Mesenchymal stem cell (in vitro differentiated cells and primary cell): ENCODE data around the gene KRTAP10-5.
"Not testable (repeated sequence)": the region's sequence is repeated elsewhere in the genome, so short reads cannot be mapped to it uniquely, and the experiment has no call there.

Experiments used
- DNase-seq: peaks from one replicate; pipeline ENCODE4 v3.0.0-alpha.2; 2013
- H2AFZ ChIP-seq: one replicate; pipeline ENCODE4 v1.6.1; 2013; ENCODE audit warnings: low read depth, mild to moderate bottlenecking, control low read depth, inconsistent platforms, low read length, moderate library complexity
- H2AK5ac ChIP-seq: 2 replicates; pipeline ENCODE4 v1.6.1; 2013; ENCODE audit warnings: low read length, moderate library complexity, mild to moderate bottlenecking, inconsistent platforms; ENCODE audit not compliant: severe bottlenecking
- H2BK120ac ChIP-seq: one replicate; pipeline ENCODE4 v1.6.1; 2013; ENCODE audit warnings: low read depth, mild to moderate bottlenecking, inconsistent platforms, low read length, moderate library complexity
- H2BK12ac ChIP-seq, 2 experiments: one replicate each; pipeline ENCODE4 v1.6.1; 2013; ENCODE audit warnings: inconsistent platforms in 2 of 2, low read length in 2 of 2, mild to moderate bottlenecking in 2 of 2, moderate library complexity in 2 of 2, control low read depth in 1 of 2
- H2BK15ac ChIP-seq: one replicate; pipeline ENCODE4 v1.6.1; 2013; ENCODE audit warnings: mild to moderate bottlenecking, low read depth, inconsistent platforms; ENCODE audit not compliant: poor library complexity, severe bottlenecking
- H2BK5ac ChIP-seq: 2 replicates; pipeline ENCODE4 v1.6.1; 2013; ENCODE audit warnings: low read depth, mild to moderate bottlenecking, low read length, control low read depth, inconsistent platforms; ENCODE audit not compliant: poor library complexity, severe bottlenecking
- H3K14ac ChIP-seq, 2 experiments: one replicate each; pipeline ENCODE4 v1.6.1; 2013; ENCODE audit warnings: inconsistent platforms in 2 of 2, low read length in 2 of 2, control low read depth in 1 of 2, mild to moderate bottlenecking in 1 of 2, moderate library complexity in 1 of 2
- H3K18ac ChIP-seq, 2 experiments: one replicate each; pipeline ENCODE4 v1.6.1; 2013; ENCODE audit warnings: inconsistent platforms in 2 of 2, low read length in 2 of 2, control low read depth in 1 of 2, low read depth in 1 of 2, mild to moderate bottlenecking in 1 of 2
- H3K23ac ChIP-seq, 2 experiments: one replicate each; pipeline ENCODE4 v1.6.1; 2013; ENCODE audit warnings: inconsistent platforms in 2 of 2, low read length in 2 of 2, mild to moderate bottlenecking in 2 of 2, moderate library complexity in 2 of 2, control low read depth in 1 of 2
- H3K27ac ChIP-seq: 2 replicates; pipeline ENCODE4 v1.5.1; 2013; ENCODE audit warnings: mild to moderate bottlenecking, moderate library complexity, low read length, control low read depth, inconsistent platforms; ENCODE audit not compliant: poor library complexity, severe bottlenecking
- H3K27me3 ChIP-seq, 2 experiments: 2 replicates each; pipeline versions ENCODE4 v1.6.1 to v1.7.0; 2013; ENCODE audit warnings: low read length in 2 of 2, mild to moderate bottlenecking in 2 of 2, moderate library complexity in 2 of 2, control low read depth in 1 of 2, inconsistent platforms in 1 of 2; ENCODE audit not compliant: control insufficient read depth in 1 of 2, insufficient read depth in 1 of 2
- H3K36me3 ChIP-seq, 2 experiments: 2 replicates each; pipeline versions ENCODE4 v1.6.1 to v1.7.0; 2013; ENCODE audit warnings: low read length in 2 of 2, control low read depth in 1 of 2, inconsistent platforms in 1 of 2, low read depth in 1 of 2, mild to moderate bottlenecking in 1 of 2; ENCODE audit not compliant: insufficient read depth in 2 of 2, control insufficient read depth in 1 of 2
- H3K4ac ChIP-seq, 2 experiments: one replicate each; pipeline ENCODE4 v1.6.1; 2013; ENCODE audit warnings: inconsistent platforms in 2 of 2, low read length in 2 of 2, mild to moderate bottlenecking in 2 of 2, moderate library complexity in 2 of 2, control low read depth in 1 of 2, low read depth in 1 of 2
- H3K4me1 ChIP-seq: 2 replicates; pipeline ENCODE4 v1.6.1; 2013; ENCODE audit warnings: low read depth, low read length, control low read depth; ENCODE audit not compliant: control insufficient read depth, insufficient read depth
- H3K4me2 ChIP-seq: 2 replicates; pipeline ENCODE4 v1.6.1; 2013; ENCODE audit warnings: low read length, mild to moderate bottlenecking, inconsistent platforms; ENCODE audit not compliant: poor library complexity, severe bottlenecking
- H3K4me3 ChIP-seq, 2 experiments: 2 replicates each; pipeline versions ENCODE4 v1.5.1 to v1.7.0; 2013; ENCODE audit warnings: low read length in 2 of 2, mild to moderate bottlenecking in 2 of 2, control low read depth in 1 of 2, low read depth in 1 of 2; ENCODE audit not compliant: insufficient read depth in 1 of 2
- H3K79me1 ChIP-seq: replicated peaks from 2 replicates; pipeline ENCODE4 v1.6.1; 2013; ENCODE audit warnings: mild to moderate bottlenecking, control low read depth, low read length, inconsistent platforms; ENCODE audit not compliant: poor library complexity, severe bottlenecking
- H3K9ac ChIP-seq: 2 replicates; pipeline ENCODE4 v1.7.0; 2013; ENCODE audit warnings: mild to moderate bottlenecking, low read length, moderate library complexity
- H3K9me3 ChIP-seq: 2 replicates; pipeline ENCODE4 v1.7.0; 2013; ENCODE audit warnings: mild to moderate bottlenecking, low read length; ENCODE audit not compliant: control insufficient read depth
- H4K8ac ChIP-seq: one replicate; pipeline ENCODE4 v1.6.1; 2013; ENCODE audit warnings: inconsistent platforms, mild to moderate bottlenecking, low read length, moderate library complexity
- H4K91ac ChIP-seq: one replicate; pipeline ENCODE4 v1.6.1; 2013; ENCODE audit warnings: mild to moderate bottlenecking, low read length, inconsistent platforms
- WGBS: methylation state at CpG from one replicate; pipeline ENCODE4 v1.1.7; 2013; ENCODE audit warnings: mixed read lengths; 5-methylcytosine and 5-hydroxymethylcytosine counted together

Gene KRTAP10-5

DNA sequence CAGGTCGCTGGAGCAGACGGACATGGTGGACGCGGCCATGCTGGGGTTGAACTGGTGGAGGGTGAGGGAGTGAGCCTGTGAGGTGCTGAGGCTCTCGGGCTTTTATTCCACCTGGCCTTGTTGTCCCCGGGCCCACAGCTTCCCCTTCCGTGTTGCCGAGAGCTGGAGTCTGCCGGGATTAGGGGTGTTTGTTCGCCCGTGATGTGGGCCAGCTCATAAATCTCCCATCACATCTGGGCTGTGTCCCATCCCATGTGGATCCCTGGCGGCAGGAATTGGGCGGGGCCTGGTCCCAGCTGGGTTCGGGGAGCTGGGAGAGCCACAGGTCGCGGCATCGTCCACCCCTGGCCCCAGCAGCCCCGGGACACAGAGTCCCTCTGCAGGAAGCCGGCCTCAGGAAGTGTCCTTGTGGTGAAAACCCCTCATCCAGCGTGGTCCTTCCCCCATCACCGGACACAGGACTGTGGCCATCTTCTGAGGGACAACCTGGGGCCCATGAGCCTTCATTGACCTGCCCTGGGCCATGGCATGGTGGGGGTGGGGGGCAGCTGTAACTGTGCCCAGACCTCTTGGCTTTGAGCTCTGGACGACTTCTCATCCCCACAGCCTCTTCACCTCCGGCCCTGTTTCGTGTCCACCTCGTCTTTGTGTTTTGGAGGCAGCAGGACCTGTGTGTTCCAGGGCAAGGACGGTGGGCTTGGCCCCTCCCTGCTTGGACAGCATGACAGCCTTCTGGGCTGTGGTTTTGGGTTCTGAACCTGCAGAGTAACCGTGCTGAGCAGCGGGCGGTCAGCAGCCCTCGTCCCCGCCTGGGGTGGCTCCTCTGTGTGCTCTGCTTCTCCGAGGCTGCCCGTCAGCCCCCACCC is 12.3 kb upstream of the KRTAP10-5 start, which contains the start of gene KRTAP10-6:
Gene KRTAP10-6 (minus strand): TSS at position 60 of the 866 bp plus-strand sequence. CDS start 21 bp downstream, at position 39.
- Histone ChIP-seq H3K79me1 (no peaks in the 10 kb centered on the region), H3K9ac (no peak within 1 kb of the TSS), H3K23ac (no peak within 1 kb of the TSS), H3K14ac (no peak within 1 kb of the TSS), H2BK120ac (no peak within 1 kb of the TSS), H3K27me3 (peaks cover 39 to 42% of the 10 kb centered on the region in 2 experiments), H2BK5ac (no peak within 1 kb of the TSS), H3K4me3 (no peak within 1 kb of the TSS), H3K27ac (no peak within 1 kb of the TSS), H3K4ac (no peak within 1 kb of the TSS), H3K4me1 (no peaks in the 10 kb centered on the region), H3K9me3 (peaks cover 3% of the 10 kb centered on the region), H3K36me3 (no peaks in the 10 kb centered on the region), H2AFZ (no peak within 1 kb of the TSS), H2AK5ac (no peak within 1 kb of the TSS), H2BK12ac (no peak within 1 kb of the TSS), H4K91ac (no peak within 1 kb of the TSS), H4K8ac (no peak within 1 kb of the TSS), H3K4me2 (no peak within 1 kb of the TSS), H2BK15ac (peak within 1 kb of the TSS; percentile 26), H3K18ac (no peak within 1 kb of the TSS)
- WGBS, result 82% methylated on average over 33 of the region's 33 CpGs
- no peak for DNase-seq

GRCh38 chr21:44591801-44592130 is 11.4 kb upstream of the KRTAP10-5 start:
- not testable (repeated sequence) for H3K9ac ChIP-seq, H3K4me2 ChIP-seq, H2BK12ac ChIP-seq, H3K9me3 ChIP-seq, H2BK5ac ChIP-seq, H2AK5ac ChIP-seq, H3K4me1 ChIP-seq, H3K79me1 ChIP-seq, H3K18ac ChIP-seq, H4K8ac ChIP-seq, H4K91ac ChIP-seq, H3K4me3 ChIP-seq, H2BK15ac ChIP-seq, H3K14ac ChIP-seq, H3K4ac ChIP-seq, H3K36me3 ChIP-seq, H2AFZ ChIP-seq, H2BK120ac ChIP-seq, DNase-seq, H3K23ac ChIP-seq, H3K27ac ChIP-seq
- H3K27me3 ChIP-seq, result peaks cover 39 to 42% of the 10 kb centered on the region in 2 experiments
- no CpG with 5 or more reads among the region's 4 CpGs for WGBS

GRCh38 chr21:44590897-44591800 is 10.7 kb upstream of the KRTAP10-5 start:
- H3K27ac ChIP-seq, result not testable (repeated sequence)

GRCh38 chr21:44590311-44590721 is 9.9 kb upstream of the KRTAP10-5 start:
- Histone ChIP-seq H2AK5ac (no peak overlapping the region), H3K9ac (no peak overlapping the region), H4K8ac (no peak overlapping the region), H2BK12ac (no peak overlapping the region), H3K18ac (no peak overlapping the region), H3K14ac (no peak overlapping the region), H3K4me1 (no peaks in the 10 kb centered on the region), H2BK15ac (no peak overlapping the region), H3K4ac (no peak overlapping the region), H3K79me1 (no peaks in the 10 kb centered on the region), H3K27me3 (peaks cover 34 to 39% of the 10 kb centered on the region in 2 experiments), H3K36me3 (no peaks in the 10 kb centered on the region), H3K27ac (no peak overlapping the region), H3K4me3 (no peak overlapping the region), H3K4me2 (no peak overlapping the region), H2BK5ac (no peak overlapping the region), H2AFZ (no peak overlapping the region), H3K9me3 (peaks cover 2% of the 10 kb centered on the region), H2BK120ac (no peak overlapping the region), H4K91ac (no peak overlapping the region), H3K23ac (no peak overlapping the region)
- 84% methylated on average over 8 of the region's 10 CpGs for WGBS
- DNase-seq, result no peak

More at GRCh38 chr21:44590897-44591800, 10.7 kb upstream of the KRTAP10-5 start:
- H3K4me1 ChIP-seq, H2AK5ac ChIP-seq, H3K4me3 ChIP-seq, H2BK12ac ChIP-seq, H3K14ac ChIP-seq, H3K9ac ChIP-seq, H4K8ac ChIP-seq, H3K79me1 ChIP-seq, H3K23ac ChIP-seq, H3K36me3 ChIP-seq, H3K4ac ChIP-seq, H2AFZ ChIP-seq, H4K91ac ChIP-seq, H3K18ac ChIP-seq, DNase-seq, H3K9me3 ChIP-seq, H2BK5ac ChIP-seq, H2BK120ac ChIP-seq, H3K4me2 ChIP-seq: not testable (repeated sequence)
- H2BK15ac ChIP-seq, result peak overlapping the region; percentile 26
- H3K27me3 ChIP-seq, result peaks cover 39 to 42% of the 10 kb centered on the region in 2 experiments
- 88% methylated on average over 17 of the region's 19 CpGs for WGBS
